Measurements from ENCODE around the gene CEACAM6.
A peak's percentile ranks its signal among the peaks of the same experiment; 100 is the strongest.

The CEACAM6 gene

GRCh38 chr19:41734156-41734555, 21.2 kb upstream of the CEACAM6 start:
- Histone ChIP-seq H3K9me3 (ENCODE audit: control extremely low read depth in 1 of 5, control insufficient read depth in 4 of 5, insufficient read depth in 2 of 5, low read depth in 1 of 5, low read length in 4 of 5) (no peaks in the 10 kb centered on the region), H3K27me3 (replicated peaks in 2 of 5; ENCODE audit: control insufficient read depth in 4 of 5, insufficient read depth in 5 of 5, low read length in 4 of 5) (peaks cover 0 to 8% (median 2%) of the 10 kb centered on the region in 5 experiments), H3K27ac (ENCODE audit: insufficient read depth in 1 of 2, low read depth in 1 of 2, low read length in 2 of 2, poor library complexity in 1 of 2, severe bottlenecking in 2 of 2) (no peak overlapping the region), H3K4me3 (ENCODE audit: control insufficient read depth in 1 of 7, extremely low read depth in 1 of 7, insufficient read depth in 4 of 7, low read depth in 2 of 7, low read length in 6 of 7) (no peak overlapping the region), H3K4me1 (ENCODE audit: control extremely low read depth in 1 of 4, control insufficient read depth in 4 of 4, insufficient read depth in 4 of 4, low read length in 3 of 4) (no peaks in the 10 kb centered on the region), H3K36me3 (ENCODE audit: control insufficient read depth in 4 of 4, insufficient read depth in 4 of 4, low read length in 3 of 4) (no peaks in the 10 kb centered on the region)
- DNase-seq: no peak
- ChIA-PET POLR2A (no interaction called here), CTCF (interaction anchor here (0.6 to 2.4 kb wide), 3 partner anchors 12 to 1239 kb away, joined by 3 to 6 read pairs (median 3); no protein-coding TSS in a partner anchor)
- 100% methylated on average over 2 of the region's 4 CpGs for WGBS (ENCODE audit: insufficient coverage)

DNA sequence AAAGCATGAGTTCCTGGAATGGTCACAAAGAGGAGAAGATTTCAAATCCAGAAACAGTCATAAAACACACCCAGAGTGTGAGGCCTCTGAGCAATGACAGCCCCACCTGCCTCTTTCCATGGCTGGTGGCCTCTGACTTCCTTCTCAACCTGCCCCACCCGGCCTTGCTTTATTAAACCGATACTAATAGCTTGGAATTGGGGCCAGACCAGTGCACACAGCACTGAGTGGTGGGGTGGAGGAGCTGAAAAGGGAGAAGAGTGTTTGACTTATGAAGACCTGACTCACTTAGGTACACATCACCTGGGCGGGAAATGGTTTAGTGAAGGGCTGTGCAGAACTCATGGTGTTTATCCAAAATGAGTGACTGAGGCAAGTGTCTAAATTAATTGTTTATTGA, 20.7 kb upstream of the CEACAM6 start:
- no peaks in the 10 kb centered on the region for H3K36me3 ChIP-seq (ENCODE audit: control insufficient read depth in 4 of 4, insufficient read depth in 4 of 4, low read length in 3 of 4)
- H3K27me3 ChIP-seq (replicated peaks in 2 of 5; ENCODE audit: control insufficient read depth in 4 of 5, insufficient read depth in 5 of 5, low read length in 4 of 5): peaks cover 0 to 8% (median 2%) of the 10 kb centered on the region in 5 experiments
- 93% methylated on average over 2 of the region's 3 CpGs for WGBS (ENCODE audit: insufficient coverage)
- ChIA-PET CTCF (interaction anchor here (1.3 to 2.4 kb wide), 2 partner anchors 11 to 17 kb away, joined by 3 to 6 read pairs; no protein-coding TSS in a partner anchor), POLR2A (interaction anchor here (0.6 kb wide), 1 partner anchor 66 kb away, joined by 3 read pairs; no protein-coding TSS in a partner anchor)
- no peaks in the 10 kb centered on the region for H3K9me3 ChIP-seq (ENCODE audit: control extremely low read depth in 1 of 5, control insufficient read depth in 4 of 5, insufficient read depth in 2 of 5, low read depth in 1 of 5, low read length in 4 of 5)
- H3K4me1 ChIP-seq (ENCODE audit: control extremely low read depth in 1 of 4, control insufficient read depth in 4 of 4, insufficient read depth in 4 of 4, low read length in 3 of 4): no peaks in the 10 kb centered on the region
- no peak overlapping the region for H3K27ac ChIP-seq (ENCODE audit: insufficient read depth in 1 of 2, low read depth in 1 of 2, low read length in 2 of 2, poor library complexity in 1 of 2, severe bottlenecking in 2 of 2)
- no peak overlapping the region for H3K4me3 ChIP-seq (ENCODE audit: control insufficient read depth in 1 of 7, extremely low read depth in 1 of 7, insufficient read depth in 4 of 7, low read depth in 2 of 7, low read length in 6 of 7)
- no peak for DNase-seq

DNA sequence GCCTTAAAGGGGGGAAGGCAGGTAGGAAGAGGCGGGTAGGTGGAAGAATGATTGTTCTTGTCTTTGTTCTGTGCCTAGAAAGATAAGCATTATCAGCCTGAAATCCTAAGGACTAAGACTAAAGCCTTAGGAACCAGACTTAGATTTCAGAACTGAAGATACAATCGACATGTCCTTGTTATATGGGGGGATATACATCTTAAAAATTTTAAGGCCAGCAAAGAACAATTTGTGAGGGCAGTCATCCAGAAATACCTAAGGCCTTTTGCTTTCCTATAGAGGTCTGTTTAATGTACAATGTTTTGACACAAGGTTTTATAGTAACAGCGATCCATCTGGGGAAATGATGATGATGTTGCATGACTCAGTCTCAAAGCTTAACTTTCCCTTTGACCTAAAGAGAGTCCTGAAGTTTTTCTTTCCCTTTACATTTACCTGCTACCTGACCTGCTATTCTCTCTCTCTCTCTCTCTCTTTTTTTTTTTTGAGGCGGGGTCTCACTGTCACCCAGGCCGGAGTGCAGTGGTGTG, 20.2 kb upstream of the CEACAM6 start:
- Histone ChIP-seq H3K27me3 (replicated peaks in 2 of 5; ENCODE audit: control insufficient read depth in 4 of 5, insufficient read depth in 5 of 5, low read length in 4 of 5) (peaks cover 0 to 8% (median 2%) of the 10 kb centered on the region in 5 experiments), H3K4me1 (ENCODE audit: control extremely low read depth in 1 of 4, control insufficient read depth in 4 of 4, insufficient read depth in 4 of 4, low read length in 3 of 4) (no peaks in the 10 kb centered on the region), H3K4me3 (ENCODE audit: control insufficient read depth in 1 of 7, extremely low read depth in 1 of 7, insufficient read depth in 4 of 7, low read depth in 2 of 7, low read length in 6 of 7) (no peak overlapping the region), H3K9me3 (ENCODE audit: control extremely low read depth in 1 of 5, control insufficient read depth in 4 of 5, insufficient read depth in 2 of 5, low read depth in 1 of 5, low read length in 4 of 5) (no peaks in the 10 kb centered on the region), H3K36me3 (ENCODE audit: control insufficient read depth in 4 of 4, insufficient read depth in 4 of 4, low read length in 3 of 4) (no peaks in the 10 kb centered on the region), H3K27ac (ENCODE audit: insufficient read depth in 1 of 2, low read depth in 1 of 2, low read length in 2 of 2, poor library complexity in 1 of 2, severe bottlenecking in 2 of 2) (no peak overlapping the region)
- no peak for DNase-seq
- 90% methylated on average over 3 of the region's 5 CpGs for WGBS (ENCODE audit: insufficient coverage)
- ChIA-PET CTCF (interaction anchor here (1.1 to 2.4 kb wide), 4 partner anchors 11 to 18 kb away, joined by 3 to 6 read pairs (median 3); no protein-coding TSS in a partner anchor), POLR2A (interaction anchor here (0.6 kb wide), 1 partner anchor 67 kb away, joined by 3 read pairs; no protein-coding TSS in a partner anchor)

DNA sequence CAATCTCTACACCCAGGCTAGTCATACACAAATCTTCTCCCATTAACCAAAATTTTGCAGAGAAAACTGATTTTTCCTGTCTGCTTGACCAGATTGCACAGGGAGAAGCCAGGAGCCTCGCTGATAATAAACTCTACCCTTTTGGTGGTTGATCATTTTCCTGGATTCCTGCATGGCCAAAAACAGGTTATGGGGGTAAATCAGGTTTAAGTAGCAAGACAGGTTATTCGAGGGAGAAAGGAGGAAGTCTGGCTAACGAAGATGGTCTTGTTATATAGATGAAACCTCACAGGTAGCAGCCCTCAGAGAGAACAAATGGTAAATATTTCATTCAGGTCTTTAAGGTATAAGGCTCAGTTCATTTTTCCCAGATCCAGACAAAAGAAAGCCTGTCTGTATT, 16.0 kb upstream of the CEACAM6 start:
- 86% methylated on average over 2 of the region's 3 CpGs for WGBS (ENCODE audit: insufficient coverage)
- ChIA-PET CTCF (no interaction called here), POLR2A (no interaction called here)
- DNase-seq: no peak
- H3K27me3 ChIP-seq (replicated peaks in 2 of 5; ENCODE audit: control insufficient read depth in 4 of 5, insufficient read depth in 5 of 5, low read length in 4 of 5): no peaks in the 10 kb centered on the region
- H3K27ac ChIP-seq (ENCODE audit: insufficient read depth in 1 of 2, low read depth in 1 of 2, low read length in 2 of 2, poor library complexity in 1 of 2, severe bottlenecking in 2 of 2): no peak overlapping the region
- no peak overlapping the region for H3K4me3 ChIP-seq (ENCODE audit: control insufficient read depth in 1 of 7, extremely low read depth in 1 of 7, insufficient read depth in 4 of 7, low read depth in 2 of 7, low read length in 6 of 7)
- H3K36me3 ChIP-seq (ENCODE audit: control insufficient read depth in 4 of 4, insufficient read depth in 4 of 4, low read length in 3 of 4): no peaks in the 10 kb centered on the region
- peaks cover 3 to 19% (median 11%) of the 10 kb centered on the region in 4 experiments for H3K4me1 ChIP-seq (ENCODE audit: control extremely low read depth in 1 of 4, control insufficient read depth in 4 of 4, insufficient read depth in 4 of 4, low read length in 3 of 4)
- no peaks in the 10 kb centered on the region for H3K9me3 ChIP-seq (ENCODE audit: control extremely low read depth in 1 of 5, control insufficient read depth in 4 of 5, insufficient read depth in 2 of 5, low read depth in 1 of 5, low read length in 4 of 5)

DNA sequence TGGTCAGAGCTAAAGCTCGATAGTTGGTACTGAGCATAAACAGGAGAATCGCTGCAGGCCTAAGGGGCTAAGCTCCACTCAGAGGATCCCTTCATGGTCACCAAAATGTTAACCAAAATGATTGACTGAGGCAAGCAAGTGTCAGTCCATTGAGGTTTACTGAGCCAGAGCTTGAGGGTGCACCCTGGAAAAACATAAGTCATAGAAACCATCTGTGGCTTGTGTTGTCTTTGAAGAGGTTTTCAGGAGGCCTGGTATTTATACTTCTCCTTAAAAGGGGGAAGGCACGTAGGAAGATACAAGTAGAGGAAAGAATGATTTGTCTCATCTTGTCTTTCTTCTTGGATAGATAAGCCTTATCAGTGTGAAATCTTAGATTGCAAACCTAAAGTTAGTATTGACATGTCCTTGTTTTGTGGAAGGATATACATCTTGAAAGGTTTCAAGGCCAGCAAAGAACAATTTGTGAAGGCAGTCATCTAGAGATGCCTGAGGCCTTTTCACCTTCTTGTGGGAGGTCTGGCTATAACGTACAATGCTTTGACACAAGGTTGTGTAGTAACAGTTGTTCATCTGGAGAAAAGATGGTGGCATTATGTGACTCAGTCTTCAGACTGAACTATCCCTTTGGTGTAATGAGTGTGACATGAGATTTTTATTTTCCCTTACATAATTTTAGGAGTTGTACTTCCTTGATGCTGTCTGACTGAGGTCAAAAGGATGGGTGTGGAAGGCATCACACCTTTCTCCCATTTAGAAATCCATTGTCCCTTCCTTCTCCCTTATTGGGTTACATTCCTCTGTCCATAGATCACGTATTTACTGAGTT, 14.7 kb upstream of the CEACAM6 start:
- no peak for DNase-seq

DNA sequence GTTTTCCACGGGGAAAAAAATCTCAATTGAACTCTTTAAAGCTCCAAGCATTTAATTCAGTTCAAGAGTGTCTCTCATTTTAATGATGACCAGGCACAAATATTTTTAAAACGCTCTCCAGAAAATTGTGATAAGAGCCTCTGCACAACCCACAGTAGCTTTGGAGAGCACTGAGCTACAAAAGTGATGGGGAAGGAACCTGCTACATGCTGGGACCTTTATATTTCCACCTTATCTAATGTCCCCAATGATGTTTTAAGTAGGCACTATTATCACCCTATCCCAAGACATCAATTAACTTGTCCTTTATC, 14.1 kb upstream of the CEACAM6 start:
- H3K9me3 ChIP-seq (ENCODE audit: control extremely low read depth in 1 of 5, control insufficient read depth in 4 of 5, insufficient read depth in 2 of 5, low read depth in 1 of 5, low read length in 4 of 5): no peaks in the 10 kb centered on the region
- ChIA-PET POLR2A (no interaction called here), CTCF (interaction anchor here (0.9 to 1.6 kb wide), 4 partner anchors 12 to 43 kb away, joined by 3 to 6 read pairs (median 4); no protein-coding TSS in a partner anchor)
- H3K27me3 ChIP-seq (replicated peaks in 2 of 5; ENCODE audit: control insufficient read depth in 4 of 5, insufficient read depth in 5 of 5, low read length in 4 of 5): no peaks in the 10 kb centered on the region
- no peaks in the 10 kb centered on the region for H3K36me3 ChIP-seq (ENCODE audit: control insufficient read depth in 4 of 4, insufficient read depth in 4 of 4, low read length in 3 of 4)
- DNase-seq: no peak
- H3K4me1 ChIP-seq (ENCODE audit: control extremely low read depth in 1 of 4, control insufficient read depth in 4 of 4, insufficient read depth in 4 of 4, low read length in 3 of 4): peaks cover 17 to 37% (median 29%) of the 10 kb centered on the region in 4 experiments
- no peak overlapping the region for H3K4me3 ChIP-seq (ENCODE audit: control insufficient read depth in 1 of 7, extremely low read depth in 1 of 7, insufficient read depth in 4 of 7, low read depth in 2 of 7, low read length in 6 of 7)
- no peak overlapping the region for H3K27ac ChIP-seq (ENCODE audit: insufficient read depth in 1 of 2, low read depth in 1 of 2, low read length in 2 of 2, poor library complexity in 1 of 2, severe bottlenecking in 2 of 2)
- WGBS (ENCODE audit: insufficient coverage): 100% methylated on average over 1 of the region's 2 CpGs

More for the DNA sequence above, 14.7 kb upstream of the CEACAM6 start:
- POLR2A ChIA-PET: no interaction called here
- CTCF ChIA-PET: interaction anchor here (0.9 to 1.6 kb wide), 5 partner anchors 13 to 44 kb away, joined by 3 to 6 read pairs (median 4); no protein-coding TSS in a partner anchor
- Histone ChIP-seq H3K36me3 (ENCODE audit: control insufficient read depth in 4 of 4, insufficient read depth in 4 of 4, low read length in 3 of 4) (no peaks in the 10 kb centered on the region), H3K4me1 (ENCODE audit: control extremely low read depth in 1 of 4, control insufficient read depth in 4 of 4, insufficient read depth in 4 of 4, low read length in 3 of 4) (peaks cover 13 to 32% (median 23%) of the 10 kb centered on the region in 4 experiments), H3K9me3 (ENCODE audit: control extremely low read depth in 1 of 5, control insufficient read depth in 4 of 5, insufficient read depth in 2 of 5, low read depth in 1 of 5, low read length in 4 of 5) (no peaks in the 10 kb centered on the region), H3K27me3 (replicated peaks in 2 of 5; ENCODE audit: control insufficient read depth in 4 of 5, insufficient read depth in 5 of 5, low read length in 4 of 5) (no peaks in the 10 kb centered on the region), H3K27ac (ENCODE audit: insufficient read depth in 1 of 2, low read depth in 1 of 2, low read length in 2 of 2, poor library complexity in 1 of 2, severe bottlenecking in 2 of 2) (no peak overlapping the region), H3K4me3 (ENCODE audit: control insufficient read depth in 1 of 7, extremely low read depth in 1 of 7, insufficient read depth in 4 of 7, low read depth in 2 of 7, low read length in 6 of 7) (no peak overlapping the region)
- WGBS (ENCODE audit: insufficient coverage): 92% methylated on average over 4 of the region's 5 CpGs

GRCh38 chr19:41744850-41745249, 10.5 kb upstream of the CEACAM6 start:
- H3K9me3 ChIP-seq (ENCODE audit: control extremely low read depth in 1 of 5, control insufficient read depth in 4 of 5, insufficient read depth in 2 of 5, low read depth in 1 of 5, low read length in 4 of 5): no peaks in the 10 kb centered on the region
- H3K4me1 ChIP-seq (ENCODE audit: control extremely low read depth in 1 of 4, control insufficient read depth in 4 of 4, insufficient read depth in 4 of 4, low read length in 3 of 4): peaks cover 21 to 41% (median 33%) of the 10 kb centered on the region in 4 experiments
- H3K36me3 ChIP-seq (ENCODE audit: control insufficient read depth in 4 of 4, insufficient read depth in 4 of 4, low read length in 3 of 4): no peaks in the 10 kb centered on the region
- H3K4me3 ChIP-seq (ENCODE audit: control insufficient read depth in 1 of 7, extremely low read depth in 1 of 7, insufficient read depth in 4 of 7, low read depth in 2 of 7, low read length in 6 of 7): peak overlapping the region in 1 of 7 experiments; percentile 35
- peaks cover 0 to 2% (median 0%) of the 10 kb centered on the region in 5 experiments for H3K27me3 ChIP-seq (replicated peaks in 2 of 5; ENCODE audit: control insufficient read depth in 4 of 5, insufficient read depth in 5 of 5, low read length in 4 of 5)
- ChIA-PET CTCF (interaction anchor here (1.4 to 6.1 kb wide), 4 partner anchors 9 to 77 kb away, joined by 3 to 59 read pairs (median 8); partner anchors contain the start of gene CEACAM6), POLR2A (no interaction called here)
- no peak overlapping the region for H3K27ac ChIP-seq (ENCODE audit: insufficient read depth in 1 of 2, low read depth in 1 of 2, low read length in 2 of 2, poor library complexity in 1 of 2, severe bottlenecking in 2 of 2)
- DNase-seq: peak; percentile 54 to 87 (median 85)
- 0% methylated on average over 4 of the region's 4 CpGs for WGBS (ENCODE audit: insufficient coverage)

Data from common myeloid progenitor, CD34-positive (primary cell).